Activated T-helper 1 cell treated with anti-CD3 and anti-CD28 coated beads, Interleukin-2, amount 50 U/mL, for 16 hours (primary cell): Measurements from ENCODE around the gene RGS1.

ENCODE experiments used
- DNase-seq, 2 donors: peaks; one replicate each; pipeline ENCODE4 v3.0.0-alpha.2; 2020; ENCODE audit warnings: low read depth in 1 of 2, low spot score in 1 of 2

RGS1 gene

GRCh38 chr1:192552760-192553191 lies 22.8 kb upstream of the RGS1 start:
- no peak for DNase-seq

GRCh38 chr1:192553741-192554140 lies 21.8 kb upstream of the RGS1 start:
- DNase-seq = no peak

DNA sequence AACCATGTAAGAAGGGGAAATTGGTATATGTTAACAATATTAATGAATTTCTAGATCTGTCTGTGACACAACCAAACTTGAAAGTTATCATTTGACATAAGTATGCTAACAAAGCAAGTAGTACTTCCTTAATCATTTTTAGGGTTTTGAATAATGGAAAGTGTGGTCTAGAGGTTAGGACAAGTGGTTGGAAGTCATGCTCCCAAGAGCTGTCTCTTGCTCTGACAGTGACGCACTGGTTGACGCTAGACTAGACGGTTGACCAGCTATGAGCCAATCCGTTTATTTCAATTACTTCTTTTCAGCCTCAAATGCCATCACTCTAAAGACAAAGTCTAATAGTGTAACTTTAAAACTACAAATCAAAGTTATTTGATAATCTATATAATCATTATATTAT lies 20.7 kb upstream of the RGS1 start:
- no peak for DNase-seq

GRCh38 chr1:192555399-192555798 lies 20.2 kb upstream of the RGS1 start:
- DNase-seq = no peak

DNA sequence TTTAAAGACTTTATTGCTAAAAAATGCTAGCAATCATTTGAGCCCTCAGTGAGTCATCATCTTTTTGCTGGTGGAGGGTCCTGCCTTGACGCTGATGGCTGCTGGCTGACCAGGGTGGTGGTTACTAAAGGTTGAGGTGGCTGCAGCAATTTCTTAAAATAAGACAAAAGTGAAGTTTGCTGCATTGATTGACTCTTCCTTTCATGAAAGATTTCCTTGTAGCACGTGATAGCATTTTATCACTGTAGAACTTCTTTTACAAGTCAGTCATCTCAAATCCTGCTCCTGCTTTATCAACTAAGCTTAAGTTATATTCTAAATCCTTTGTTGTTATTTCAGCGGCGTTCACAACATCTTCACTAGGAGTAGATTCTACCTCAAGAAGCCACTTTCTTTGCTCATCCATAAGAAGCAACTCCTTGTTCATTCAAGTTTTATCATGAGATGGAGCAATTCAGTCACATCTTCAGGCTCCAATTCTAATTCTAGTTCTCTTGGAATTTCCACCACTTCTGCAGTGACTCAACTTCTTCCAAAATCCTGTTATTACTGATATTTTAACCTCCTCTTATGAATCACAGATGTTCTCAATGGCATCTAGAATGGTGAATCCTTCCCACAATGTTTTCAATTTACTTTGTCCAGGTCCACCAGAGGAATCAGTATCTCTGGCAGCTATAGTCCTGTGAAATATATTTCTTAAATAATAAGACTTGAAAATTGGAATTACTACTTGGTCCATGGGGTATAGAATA lies 17.6 kb upstream of the RGS1 start:
- no peak for DNase-seq

DNA sequence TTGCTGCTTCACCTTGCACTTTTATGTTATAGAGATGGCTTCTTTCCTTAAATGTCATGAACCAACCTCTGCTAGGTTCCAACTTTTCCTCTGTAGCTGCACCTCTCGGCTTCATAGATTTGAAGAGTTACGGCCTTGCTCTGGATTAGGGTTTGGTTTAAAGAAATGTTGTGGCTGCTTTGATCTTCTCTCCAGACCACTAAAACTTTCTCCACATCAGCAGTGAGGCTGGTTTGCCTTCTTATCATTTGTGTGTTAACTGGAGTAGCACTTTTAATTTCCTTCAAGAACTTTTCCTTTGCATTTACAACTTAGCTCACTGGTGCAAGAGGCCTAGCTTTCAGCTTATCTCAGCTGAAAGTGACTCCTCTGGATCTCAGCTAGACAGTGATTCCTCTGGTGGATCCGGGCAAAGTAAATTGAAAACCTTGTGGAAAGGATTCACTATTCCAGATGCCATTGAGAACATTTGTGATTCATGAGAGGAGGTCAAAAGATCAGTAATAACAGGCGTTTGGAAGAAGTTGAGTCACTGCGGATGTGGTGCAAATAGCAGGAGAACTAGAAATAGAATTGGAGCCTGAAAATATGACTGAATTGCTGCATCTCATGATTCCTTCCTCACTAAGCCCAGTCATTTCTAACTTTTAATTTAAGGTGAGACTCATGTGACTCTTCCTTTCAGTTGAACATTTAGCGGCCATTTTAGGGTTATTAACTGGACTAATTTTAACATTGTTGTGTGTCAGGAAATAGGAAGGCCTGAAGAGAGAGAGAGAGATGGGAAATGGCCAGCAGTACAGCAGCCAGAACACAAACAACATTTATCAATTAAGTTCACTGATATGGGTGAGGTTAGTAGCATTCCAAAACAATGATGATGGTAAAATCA lies 16.2 kb upstream of the RGS1 start:
- DNase-seq = no peak

- no peak for DNase-seq
Measured at GRCh38 chr1:192561301-192561700, 14.3 kb upstream of the RGS1 start.

DNA sequence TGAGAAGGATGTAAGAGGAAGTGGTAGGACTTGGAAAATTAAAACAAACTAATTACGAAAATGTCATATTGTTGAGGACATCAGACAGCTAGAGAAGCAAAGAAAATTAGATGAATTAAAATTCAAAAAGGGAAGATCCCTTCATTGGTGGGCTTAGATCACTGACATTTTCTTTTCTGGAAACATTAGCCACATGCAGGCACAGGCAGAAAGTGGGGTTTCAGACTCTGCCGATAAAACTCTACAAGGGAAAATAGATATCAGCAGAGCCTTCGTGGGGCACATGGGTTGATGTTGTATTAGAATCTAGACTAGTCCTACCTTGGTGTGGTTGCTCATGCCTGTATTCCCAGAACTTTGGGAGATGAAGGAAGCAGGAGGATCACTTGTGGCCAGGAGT lies 12.4 kb upstream of the RGS1 start:
- DNase-seq = no peak

GRCh38 chr1:192564099-192564498 lies 11.5 kb upstream of the RGS1 start:
- DNase-seq = no peak

DNA sequence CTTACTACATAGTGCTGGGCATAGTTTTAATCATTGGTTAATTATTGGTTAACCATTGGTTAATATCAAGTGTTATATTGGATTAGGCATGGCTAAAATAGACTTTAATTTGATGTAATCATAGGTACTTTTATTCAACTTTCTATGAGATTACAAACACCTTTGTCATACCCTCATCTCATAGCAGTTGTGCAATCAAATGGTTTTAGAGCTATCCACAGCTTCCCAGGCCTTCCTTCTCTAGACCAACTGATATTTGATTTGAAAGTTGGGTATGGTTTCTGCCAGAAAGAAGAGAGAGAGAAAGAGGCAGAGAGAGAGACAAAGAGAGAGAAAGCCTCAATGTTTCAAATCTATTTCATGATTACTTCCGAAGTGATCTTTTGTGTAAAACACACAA lies 9.6 kb upstream of the RGS1 start:
- DNase-seq = no peak

DNA sequence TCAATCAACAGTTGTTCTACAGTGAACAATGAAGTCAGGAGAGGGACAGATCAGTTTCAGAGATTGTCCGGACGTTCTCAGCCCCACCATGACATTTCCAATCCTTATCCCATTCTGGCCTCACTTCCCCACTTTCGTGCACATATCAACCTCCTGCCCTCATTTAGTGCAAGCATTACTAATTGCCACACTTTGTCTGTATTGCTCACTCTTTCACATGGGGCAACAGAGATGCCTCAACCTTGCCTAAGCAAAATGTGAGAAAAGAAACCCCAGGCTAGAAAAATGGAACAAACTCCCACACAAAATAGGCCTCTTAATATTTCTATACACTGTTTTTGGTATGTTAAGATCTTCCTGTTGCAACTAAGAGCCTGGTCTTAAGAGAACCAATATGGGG lies 8.9 kb upstream of the RGS1 start:
- no peak for DNase-seq

- no peak for DNase-seq
Measured at GRCh38 chr1:192568063-192568462, 7.5 kb upstream of the RGS1 start.

DNA sequence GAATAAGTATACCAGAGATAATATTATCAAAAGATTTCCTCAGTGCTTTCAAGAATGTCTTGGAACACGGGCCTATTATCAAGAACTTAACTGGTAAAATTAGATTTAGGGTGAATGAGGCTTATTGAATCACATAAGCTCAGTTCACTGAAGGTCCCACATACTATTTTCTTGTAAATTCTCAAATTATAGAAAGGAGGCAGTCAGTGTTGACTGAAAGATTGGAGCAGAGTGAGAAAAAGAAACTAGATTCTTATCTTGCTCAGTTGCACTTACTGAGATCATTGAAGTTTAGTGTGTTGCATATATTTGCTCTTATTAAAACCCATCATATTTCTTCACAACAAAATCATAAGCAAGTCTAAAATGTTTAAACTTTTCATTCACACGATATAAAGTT lies 3.9 kb upstream of the RGS1 start:
- no peak for DNase-seq

DNA sequence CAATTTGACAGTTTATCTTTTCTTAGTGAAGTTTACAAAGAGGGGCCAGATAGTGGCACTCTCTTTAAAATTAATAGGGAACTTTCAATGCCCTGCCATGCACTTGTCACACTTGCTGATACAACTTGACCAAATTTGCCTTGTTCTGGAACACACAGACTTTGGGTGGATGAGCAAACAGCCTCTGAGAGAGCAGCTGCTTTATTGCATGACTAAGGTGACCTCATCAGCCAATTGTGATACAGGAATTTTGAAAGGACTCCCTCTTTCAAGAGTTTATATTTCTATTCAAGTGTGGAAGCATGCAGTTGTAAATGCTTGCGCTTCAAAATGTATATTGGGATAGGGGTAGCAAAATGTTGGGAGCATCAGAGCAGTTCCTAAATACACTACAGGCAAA lies 2.1 kb upstream of the RGS1 start:
- DNase-seq = no peak

- no peak for DNase-seq
Measured at GRCh38 chr1:192574073-192574472, 1.5 kb upstream of the RGS1 start.

DNA sequence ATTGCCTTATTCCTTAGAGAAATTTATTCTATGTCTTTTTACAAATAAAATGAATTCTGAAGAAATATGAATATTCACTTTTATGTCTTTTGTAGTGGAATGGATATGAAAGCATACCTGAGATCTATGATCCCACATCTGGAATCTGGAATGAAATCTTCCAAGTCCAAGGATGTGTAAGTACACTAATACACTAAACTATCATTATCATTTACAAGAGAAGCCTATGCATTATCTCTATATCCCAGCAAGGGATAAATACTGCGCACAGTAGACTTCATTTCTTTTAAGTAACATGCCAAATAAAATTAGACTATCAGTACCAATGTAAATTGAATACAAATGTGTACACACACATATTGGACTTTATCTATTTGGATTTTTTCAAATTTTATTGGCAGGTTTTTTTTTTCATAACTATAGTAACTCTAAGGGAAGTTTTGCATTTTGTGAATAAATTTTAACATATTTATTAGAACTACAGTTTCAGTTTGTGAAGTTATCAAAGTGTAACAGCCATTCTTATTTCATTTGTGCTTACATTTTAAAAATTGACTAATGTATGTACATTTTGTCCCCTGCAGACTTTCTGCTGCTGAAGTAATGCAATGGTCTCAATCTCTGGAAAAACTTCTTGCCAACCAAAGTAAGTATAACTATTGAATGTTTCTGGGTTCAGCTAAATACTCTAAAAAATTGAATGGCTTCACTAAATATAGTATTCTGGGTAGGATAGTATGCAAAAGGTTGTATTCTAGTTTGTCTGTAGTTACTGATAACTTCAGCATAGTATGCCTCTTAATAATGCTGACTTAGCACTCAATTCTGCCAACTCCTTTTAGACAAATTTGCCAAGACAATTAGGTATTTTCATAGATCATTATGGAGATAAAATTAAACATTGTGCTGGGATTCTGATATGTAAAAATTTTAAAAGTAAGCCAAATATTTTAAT lies 894 bp downstream of the RGS1 start:
- DNase-seq = no peak

GRCh38 chr1:192577145-192578140 lies 1.9 kb downstream of the RGS1 start:
- DNase-seq = no peak

DNA sequence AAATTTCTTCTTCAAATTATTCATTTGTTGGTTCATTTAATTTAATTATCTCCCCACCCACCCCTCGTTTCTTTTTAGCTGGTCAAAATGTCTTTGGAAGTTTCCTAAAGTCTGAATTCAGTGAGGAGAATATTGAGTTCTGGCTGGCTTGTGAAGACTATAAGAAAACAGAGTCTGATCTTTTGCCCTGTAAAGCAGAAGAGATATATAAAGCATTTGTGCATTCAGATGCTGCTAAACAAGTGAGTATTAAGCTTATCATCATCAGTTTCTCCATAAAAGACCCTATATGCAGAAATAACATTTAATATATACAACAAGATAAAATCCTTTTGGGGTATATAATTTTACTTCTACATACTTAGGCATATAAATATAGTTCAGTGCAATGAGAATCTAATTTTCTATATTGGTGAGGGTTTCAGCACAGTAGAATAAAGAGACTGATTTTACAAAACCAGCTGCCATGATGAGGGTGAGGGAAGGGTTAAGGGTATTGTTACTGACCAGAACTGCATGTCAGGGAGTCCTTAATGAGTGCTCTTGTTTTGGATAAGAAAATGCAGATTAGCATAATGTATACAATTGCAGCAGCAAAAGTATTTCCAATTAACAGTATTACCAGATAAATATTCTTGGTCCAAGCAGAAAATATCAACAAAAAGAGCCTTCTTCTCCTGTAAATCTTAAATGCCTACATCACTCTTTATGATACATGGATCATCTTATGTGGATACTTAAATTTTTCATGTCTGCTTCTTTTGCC lies 2.8 kb downstream of the RGS1 start:
- no peak for DNase-seq

GRCh38 chr1:192579010-192579738 lies 3.6 kb downstream of the RGS1 start:
- DNase-seq = no peak
